Measurements from ENCODE around the gene MYOM3. TPM values are rescaled to one million over a fixed set of nuclear protein-coding genes. Genes with fewer than 3 reads are reported as not detected.

MYOM3 gene
- polyA plus RNA-seq (2011; rRNA removed), result 2.6 and 2.7 TPM in 2 replicates
- 2.2 and 2.7 TPM in 2 replicates for polyA plus RNA-seq (2012; cell fraction: cytosol; rRNA removed)
- 2.9 and 3.0 TPM in 2 replicates for polyA plus RNA-seq (2012; cell fraction: nucleus; rRNA removed)
- polyA plus RNA-seq (2017; fragmentation: RNase III; extraction: RNeasy Plus Mini Kit Qiagen cat#74134 plus additional on column Dnase treatment), result 7.3 to 8.7 TPM (median 8.5 TPM) in 3 replicates
- polyA minus RNA-seq (2011; rRNA and poly(A)+ RNA removed), result 2.7 and 3.8 TPM in 2 replicates

- no peaks in the 10 kb centered on the region for H3K9me3 ChIP-seq
- H3K27ac ChIP-seq, result peak within 1 kb of the TSS in 1 of 2 experiments; percentile 56; a peak in 3 of 6 replicates
- no peak within 1 kb of the TSS for H3K4me3 ChIP-seq
- CTCF ChIA-PET, result interaction anchor here (0.6 to 5.1 kb wide), 11 partner anchors 9 to 381 kb away, joined by 3 to 28 read pairs (median 4); no protein-coding TSS in a partner anchor
- no peak for FAIRE-seq
- WGBS (ENCODE audit: missing lambda C conversion rate), result 78% methylated on average over 21 of the region's 27 CpGs
- no peak within 1 kb of the TSS for H3K4me2 ChIP-seq
- H3K4me1 ChIP-seq, result peaks cover 32% of the 10 kb centered on the region
- DNase-seq (ENCODE audit: low read depth in 1 of 2, low spot score in 1 of 2), result peak; percentile 25 to 59
- POLR2A ChIA-PET, result no interaction called here
- peak; percentile 44 to 75; a peak in 3 of 6 replicates for ATAC-seq
- TF ChIP-seq HOXB5 (CRISPR knock-in tag; IDR thresholded peaks at IDR 0.05) (no peak), NPAS2 (CRISPR knock-in tag; IDR thresholded peaks at IDR 0.05; ENCODE audit: borderline replicate concordance) (no peak), CBX2 (IDR thresholded peaks at IDR 0.05; ENCODE audit: borderline replicate concordance, low read depth) (no peak), RNF2 (IDR thresholded peaks at IDR 0.05; ENCODE audit: borderline replicate concordance, low read depth) (no peak), ZSCAN20 (CRISPR knock-in tag; IDR thresholded peaks at IDR 0.05) (no peak), RCOR1 (IDR thresholded peaks at IDR 0.05; ENCODE audit: low read depth, low read length) (no peak), PHF8 (IDR thresholded peaks at IDR 0.05; ENCODE audit: borderline replicate concordance, low read depth) (no peak), NFE2L2 (conservative IDR thresholded peaks at IDR 0.05; ENCODE audit: low read length) (no peak), HEYL (CRISPR knock-in tag; IDR thresholded peaks at IDR 0.05) (no peak), RAD21 (conservative IDR thresholded peaks at IDR 0.05 in 1 of 2, IDR thresholded peaks at IDR 0.05 in 1 of 2) (peak; percentile 44 to 65; a peak in 4 of 5 replicates), ELK1 (IDR thresholded peaks at IDR 0.05; ENCODE audit: low read depth, low read length) (no peak), SMC3 (IDR thresholded peaks at IDR 0.05) (peak; percentile 37; the same call in 2 of the 3 replicates), CHD2 (IDR thresholded peaks at IDR 0.05; ENCODE audit: low read length, partially characterized antibody) (no peak), HDAC2 (IDR thresholded peaks at IDR 0.05) (no peak), REST (IDR thresholded peaks at IDR 0.05) (no peak)
- TF ChIP-seq, protein P1, sequence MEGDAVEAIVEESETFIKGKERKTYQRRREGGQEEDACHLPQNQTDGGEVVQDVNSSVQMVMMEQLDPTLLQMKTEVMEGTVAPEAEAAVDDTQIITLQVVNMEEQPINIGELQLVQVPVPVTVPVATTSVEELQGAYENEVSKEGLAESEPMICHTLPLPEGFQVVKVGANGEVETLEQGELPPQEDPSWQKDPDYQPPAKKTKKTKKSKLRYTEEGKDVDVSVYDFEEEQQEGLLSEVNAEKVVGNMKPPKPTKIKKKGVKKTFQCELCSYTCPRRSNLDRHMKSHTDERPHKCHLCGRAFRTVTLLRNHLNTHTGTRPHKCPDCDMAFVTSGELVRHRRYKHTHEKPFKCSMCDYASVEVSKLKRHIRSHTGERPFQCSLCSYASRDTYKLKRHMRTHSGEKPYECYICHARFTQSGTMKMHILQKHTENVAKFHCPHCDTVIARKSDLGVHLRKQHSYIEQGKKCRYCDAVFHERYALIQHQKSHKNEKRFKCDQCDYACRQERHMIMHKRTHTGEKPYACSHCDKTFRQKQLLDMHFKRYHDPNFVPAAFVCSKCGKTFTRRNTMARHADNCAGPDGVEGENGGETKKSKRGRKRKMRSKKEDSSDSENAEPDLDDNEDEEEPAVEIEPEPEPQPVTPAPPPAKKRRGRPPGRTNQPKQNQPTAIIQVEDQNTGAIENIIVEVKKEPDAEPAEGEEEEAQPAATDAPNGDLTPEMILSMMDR (IDR thresholded peaks at IDR 0.05), result peak; percentile 33; the same call in 1 of the 3 replicates
- TF ChIP-seq, protein P2, sequence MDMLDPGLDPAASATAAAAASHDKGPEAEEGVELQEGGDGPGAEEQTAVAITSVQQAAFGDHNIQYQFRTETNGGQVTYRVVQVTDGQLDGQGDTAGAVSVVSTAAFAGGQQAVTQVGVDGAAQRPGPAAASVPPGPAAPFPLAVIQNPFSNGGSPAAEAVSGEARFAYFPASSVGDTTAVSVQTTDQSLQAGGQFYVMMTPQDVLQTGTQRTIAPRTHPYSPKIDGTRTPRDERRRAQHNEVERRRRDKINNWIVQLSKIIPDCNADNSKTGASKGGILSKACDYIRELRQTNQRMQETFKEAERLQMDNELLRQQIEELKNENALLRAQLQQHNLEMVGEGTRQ (IDR thresholded peaks at IDR 0.05), result no peak
These were observed at the start of gene MYOM3 for GRCh38 chr1:24111996-24112779. Gene MYOM3 (minus strand): TSS chr1:24112135. CDS start chr1:24108636, 3,499 bp downstream.

Data from A549 (cell line).